ENCODE measurements around the gene PDZD2. TPM values are rescaled to one million over a fixed set of nuclear protein-coding genes. Genes with fewer than 3 reads are reported as not detected.
"Not testable (repeated sequence)": the region's sequence is repeated elsewhere in the genome, so short reads cannot be mapped to it uniquely, and the experiment has no call there.

PDZD2 gene
- total RNA-seq, 1 donor from 2014 or later = 105 TPM

- intact Hi-C loops (cut with DNase I) = no loop called here
- DNase-seq (ENCODE audit: low spot score) (no peak), ATAC-seq (no peak)
These were observed 83.2 kb downstream of the PDZD2 start for GRCh38 chr5:31722111-31722510.

- ATAC-seq (no peak), DNase-seq (ENCODE audit: low spot score) (no peak)
- intact Hi-C loops (cut with DNase I) = no loop called here
These were observed 87.1 kb downstream of the PDZD2 start for GRCh38 chr5:31725996-31726395.

DNA sequence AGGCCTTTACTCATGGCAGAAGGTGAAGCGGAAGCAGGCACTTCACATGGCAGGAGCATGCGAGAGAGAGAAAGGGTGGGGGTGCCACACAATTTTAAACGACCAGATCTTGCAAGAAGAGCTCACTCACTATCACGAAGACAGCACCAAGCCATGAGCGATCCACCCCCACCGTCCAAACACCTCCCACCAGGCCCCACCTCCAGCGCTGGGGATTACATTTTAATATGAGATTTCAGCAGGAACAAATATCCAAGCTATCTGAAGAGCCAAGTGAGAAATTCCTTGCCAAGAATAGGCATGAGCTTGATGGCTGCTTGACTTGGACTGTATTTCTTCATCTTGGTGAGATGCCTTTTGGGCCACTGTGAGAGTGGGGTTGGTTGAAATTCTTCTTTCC, 88.0 kb downstream of the PDZD2 start:
- no peak for DNase-seq (ENCODE audit: low spot score)
- no peak for ATAC-seq
- intact Hi-C loops (cut with DNase I) = no loop called here

- intact Hi-C loops (cut with DNase I) = no loop called here
- ATAC-seq (no peak), DNase-seq (ENCODE audit: low spot score) (no peak)
These were observed 89.1 kb downstream of the PDZD2 start for GRCh38 chr5:31728039-31728438.

DNA sequence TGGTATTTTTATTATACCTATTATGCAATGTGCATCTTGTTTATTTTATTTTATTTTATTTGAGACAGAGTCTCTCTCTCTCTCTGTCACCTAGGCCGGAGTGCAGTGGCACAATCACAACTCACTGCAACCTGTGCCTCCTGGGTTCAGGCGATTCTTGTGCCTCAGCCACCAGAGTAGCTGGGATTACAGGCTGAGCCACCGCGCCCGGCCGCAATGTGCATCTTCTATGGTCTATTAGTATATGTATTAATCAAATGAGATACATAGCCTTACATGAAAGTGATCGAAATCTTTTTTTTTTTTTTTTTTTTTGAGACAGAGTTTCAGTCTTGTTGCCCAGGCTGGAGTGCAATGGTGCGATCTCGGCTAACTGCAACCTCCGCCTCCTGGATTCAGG, 89.9 kb downstream of the PDZD2 start:
- DNase-seq (ENCODE audit: low spot score); ATAC-seq; intact Hi-C loops (cut with DNase I): not testable (repeated sequence)

DNA sequence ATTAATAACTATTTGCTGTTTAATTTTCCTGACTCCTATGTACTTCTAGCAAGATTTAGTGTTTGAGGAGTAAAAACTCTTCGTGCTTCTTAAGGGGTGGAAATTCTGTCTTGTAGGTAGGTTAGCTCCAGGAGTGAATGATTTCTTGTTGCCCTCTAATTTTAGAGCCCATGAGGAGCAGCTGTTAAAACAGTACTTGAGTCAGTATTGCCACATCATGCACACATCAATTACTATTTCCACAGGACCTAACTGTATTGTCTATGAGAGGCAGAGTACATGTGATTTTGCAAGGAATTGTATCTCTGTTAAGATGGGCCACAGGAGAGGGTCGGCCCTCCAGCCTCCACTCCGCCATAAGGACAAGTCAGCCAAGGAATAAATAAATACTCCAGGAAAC, 91.2 kb downstream of the PDZD2 start:
- intact Hi-C loops (cut with DNase I) = no loop called here
- ATAC-seq (peak; percentile 60), DNase-seq (ENCODE audit: low spot score) (no peak)

- no peak for ATAC-seq
- intact Hi-C loops (cut with DNase I) = no loop called here
- no peak for DNase-seq (ENCODE audit: low spot score)
These were observed 92.1 kb downstream of the PDZD2 start for GRCh38 chr5:31731016-31731415.

DNA sequence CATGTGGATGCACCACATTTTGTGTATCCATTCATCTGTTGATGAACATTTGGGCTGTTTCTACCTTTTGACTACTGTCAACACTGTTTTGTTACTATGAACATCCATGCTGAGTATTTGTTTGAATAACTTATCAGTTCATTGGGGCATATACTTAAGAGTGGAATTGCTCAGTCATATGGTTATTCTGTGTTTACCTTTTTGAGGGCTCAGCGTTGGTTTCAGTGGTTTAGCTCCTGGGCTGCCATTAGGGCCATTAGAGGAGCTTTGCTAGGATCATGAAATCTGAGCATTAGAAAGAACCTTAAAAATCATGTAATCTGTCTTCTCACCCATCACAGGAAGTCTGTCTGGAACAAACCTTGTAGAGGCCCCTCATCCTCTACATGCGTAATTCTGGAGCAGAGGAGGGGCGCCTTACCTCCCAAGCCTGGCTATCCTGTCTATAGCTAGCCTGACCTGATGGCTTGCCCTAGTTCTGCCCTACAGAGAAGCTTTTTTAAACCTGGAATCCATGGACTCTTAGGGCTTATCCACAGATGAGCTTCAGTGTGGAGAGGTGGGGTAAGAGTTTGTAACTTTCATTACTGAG, 92.9 kb downstream of the PDZD2 start:
- ATAC-seq (no peak), DNase-seq (ENCODE audit: low spot score) (no peak)
- intact Hi-C loops (cut with DNase I) = no loop called here

- DNase-seq (ENCODE audit: low spot score); intact Hi-C loops (cut with DNase I); ATAC-seq: not testable (repeated sequence)
These were observed 93.9 kb downstream of the PDZD2 start for GRCh38 chr5:31732821-31733220.

DNA sequence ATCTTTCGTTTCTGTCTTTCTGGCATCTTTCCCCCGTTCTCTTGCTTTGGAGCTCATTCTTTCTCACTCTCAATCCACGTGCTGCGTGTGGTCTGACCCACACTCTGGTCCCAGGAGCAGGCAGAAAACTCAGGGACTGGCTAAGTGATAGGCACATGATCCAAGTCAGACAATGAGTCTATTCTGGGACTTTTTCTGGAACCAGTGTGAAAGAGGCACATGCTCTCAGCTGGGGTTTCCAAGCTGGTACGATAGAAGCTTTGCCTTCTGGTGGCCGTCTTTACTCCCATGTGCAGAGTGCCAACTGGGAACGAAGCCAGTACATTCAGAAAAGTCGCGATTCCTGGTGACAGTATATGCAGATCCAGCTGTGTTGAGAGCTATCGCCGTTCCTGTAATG, 94.4 kb downstream of the PDZD2 start:
- no peak for DNase-seq (ENCODE audit: low spot score)
- intact Hi-C loops (cut with DNase I) = no loop called here
- peak; percentile 95 for ATAC-seq

- ATAC-seq (no peak), DNase-seq (ENCODE audit: low spot score) (no peak)
- intact Hi-C loops (cut with DNase I) = no loop called here
These were observed 97.2 kb downstream of the PDZD2 start for GRCh38 chr5:31736127-31736526.

DNA sequence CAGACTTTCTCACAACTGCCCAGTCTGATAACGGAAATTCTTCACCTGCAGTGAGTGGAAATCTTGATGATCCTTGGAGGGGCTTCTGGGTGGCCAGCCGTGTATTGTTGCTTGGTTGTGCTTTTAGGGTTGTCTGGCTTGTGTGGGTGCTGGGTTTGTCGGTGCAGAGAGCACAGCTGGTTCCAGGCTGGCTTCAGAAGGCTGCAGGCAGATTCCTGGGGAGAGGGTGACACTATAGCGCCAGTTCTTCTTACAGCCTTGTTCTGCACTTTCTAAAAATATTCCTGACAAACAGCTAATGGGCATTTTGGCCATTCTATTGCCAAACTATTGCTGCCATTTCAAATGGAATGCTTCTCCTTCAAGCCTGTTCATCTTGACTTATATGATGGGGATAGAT, 99.3 kb downstream of the PDZD2 start:
- DNase-seq (ENCODE audit: low spot score) = no peak
- ATAC-seq = no peak
- intact Hi-C loops (cut with DNase I) = no loop called here

DNA sequence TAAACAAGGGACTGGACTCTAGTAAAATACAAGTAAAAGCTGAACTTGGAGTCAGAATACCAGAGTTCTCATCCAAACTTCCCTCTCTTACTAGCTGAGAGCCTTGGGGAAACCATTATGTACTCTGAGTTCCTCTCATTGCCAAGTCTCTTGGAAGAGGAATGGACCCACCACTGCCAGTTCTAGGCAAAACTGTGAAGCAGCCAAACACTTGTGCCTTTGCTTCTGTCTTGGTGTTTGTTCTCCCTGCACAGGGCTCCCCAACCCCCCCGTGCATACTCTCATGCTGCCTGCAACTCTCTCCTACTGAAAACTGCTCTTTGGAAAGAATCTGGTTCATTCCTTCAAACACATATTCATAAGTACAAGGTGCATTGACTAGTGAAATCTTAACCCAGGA, 102.6 kb downstream of the PDZD2 start:
- ATAC-seq (peak; percentile 78), DNase-seq (ENCODE audit: low spot score) (no peak)
- intact Hi-C loops (cut with DNase I) = no loop called here

GRCh38 chr5:31743678-31744077, 104.7 kb downstream of the PDZD2 start:
- intact Hi-C loops (cut with DNase I) = no loop called here
- ATAC-seq = no peak
- DNase-seq (ENCODE audit: low spot score) = no peak

GRCh38 chr5:31748458-31749172, 109.7 kb downstream of the PDZD2 start:
- ATAC-seq = no peak
- intact Hi-C loops (cut with DNase I) = no loop called here
- no peak for DNase-seq (ENCODE audit: low spot score)

DNA sequence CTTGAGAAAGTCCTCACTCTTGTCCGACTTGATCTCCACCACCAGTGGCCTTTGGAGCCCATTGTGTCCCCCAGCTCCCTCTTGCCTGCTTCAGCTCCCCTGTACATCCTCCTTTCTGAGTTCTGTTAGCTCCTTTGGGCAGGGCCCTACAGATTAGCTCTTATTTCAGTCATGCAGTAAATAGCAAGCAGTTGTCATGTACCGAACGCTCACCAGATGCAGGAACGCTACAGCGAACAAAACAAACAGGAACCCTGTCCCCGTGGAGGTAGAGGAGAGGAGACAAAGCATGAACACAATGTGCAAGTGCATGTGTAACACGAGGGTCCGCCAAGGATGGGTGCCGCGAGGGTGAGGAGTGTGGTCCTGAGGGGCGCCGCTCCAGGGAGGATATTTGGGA, 111.3 kb downstream of the PDZD2 start:
- intact Hi-C loops (cut with DNase I) = no loop called here
- DNase-seq (ENCODE audit: low spot score) (no peak), ATAC-seq (no peak)

- intact Hi-C loops (cut with DNase I) = no loop called here
- ATAC-seq (no peak), DNase-seq (ENCODE audit: low spot score) (no peak)
These were observed 112.7 kb downstream of the PDZD2 start for GRCh38 chr5:31751610-31752009.

GRCh38 chr5:31753700-31754357, 114.9 kb downstream of the PDZD2 start:
- no peak for DNase-seq (ENCODE audit: low spot score)
- intact Hi-C loops (cut with DNase I) = no loop called here
- no peak for ATAC-seq

GRCh38 chr5:31754358-31754704, 115.4 kb downstream of the PDZD2 start:
- ATAC-seq = no peak
- intact Hi-C loops (cut with DNase I) = no loop called here
- no peak for DNase-seq (ENCODE audit: low spot score)

Measured in sciatic nerve (tissue), 2 donors.